ENCODE results near the gene AP5B1. TPM values are rescaled to one million over a fixed set of nuclear protein-coding genes. Genes with fewer than 3 reads are reported as not detected.
"Not testable (repeated sequence)": the region's sequence is repeated elsewhere in the genome, so short reads cannot be mapped to it uniquely, and the experiment has no call there.

The AP5B1 gene
- total RNA-seq, 2 experiments from 2014 or later: 30.9 to 31.1 TPM

DNA sequence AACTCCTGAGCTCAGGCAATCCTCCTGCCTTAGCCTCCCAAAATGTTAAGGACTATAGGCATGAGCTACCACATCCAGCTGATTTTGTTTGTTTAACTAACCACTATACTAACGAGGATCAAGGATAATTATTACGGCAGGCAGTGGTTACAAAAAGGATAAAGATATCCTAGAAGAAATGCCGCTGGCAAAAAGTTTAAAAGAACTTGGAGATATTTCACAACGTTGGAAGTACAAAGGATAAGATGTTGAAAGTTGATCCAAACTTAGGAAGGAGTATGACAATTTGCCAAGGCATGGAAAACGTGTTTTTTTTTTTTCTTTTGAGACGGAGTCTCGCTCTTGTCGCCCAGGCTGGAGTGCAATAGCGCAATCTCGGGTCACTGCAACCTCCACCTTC is 13.4 kb downstream of the AP5B1 start:
- H3K9me3 Mint-ChIP-seq: no peaks in the 10 kb centered on the region
- ChIA-PET CTCF (interaction anchor here (1.0 to 4.5 kb wide), 4 partner anchors 9 to 50 kb away, joined by 3 to 26 read pairs (median 6); partner anchors contain the start of gene AP5B1), POLR2A (interaction anchor here (0.6 to 0.8 kb wide), 2 partner anchors 10 to 1065 kb away, joined by 3 read pairs; no protein-coding TSS in a partner anchor)
- H3K27me3 Mint-ChIP-seq: no peaks in the 10 kb centered on the region
- DNase-seq: no peak
- no peaks in the 10 kb centered on the region for H3K36me3 Mint-ChIP-seq (ENCODE audit: low read depth)
- intact Hi-C loops (cut with micrococcal nuclease): no loop called here
- H3K27ac Mint-ChIP-seq: no peak overlapping the region
- TF ChIP-seq, protein P1, sequence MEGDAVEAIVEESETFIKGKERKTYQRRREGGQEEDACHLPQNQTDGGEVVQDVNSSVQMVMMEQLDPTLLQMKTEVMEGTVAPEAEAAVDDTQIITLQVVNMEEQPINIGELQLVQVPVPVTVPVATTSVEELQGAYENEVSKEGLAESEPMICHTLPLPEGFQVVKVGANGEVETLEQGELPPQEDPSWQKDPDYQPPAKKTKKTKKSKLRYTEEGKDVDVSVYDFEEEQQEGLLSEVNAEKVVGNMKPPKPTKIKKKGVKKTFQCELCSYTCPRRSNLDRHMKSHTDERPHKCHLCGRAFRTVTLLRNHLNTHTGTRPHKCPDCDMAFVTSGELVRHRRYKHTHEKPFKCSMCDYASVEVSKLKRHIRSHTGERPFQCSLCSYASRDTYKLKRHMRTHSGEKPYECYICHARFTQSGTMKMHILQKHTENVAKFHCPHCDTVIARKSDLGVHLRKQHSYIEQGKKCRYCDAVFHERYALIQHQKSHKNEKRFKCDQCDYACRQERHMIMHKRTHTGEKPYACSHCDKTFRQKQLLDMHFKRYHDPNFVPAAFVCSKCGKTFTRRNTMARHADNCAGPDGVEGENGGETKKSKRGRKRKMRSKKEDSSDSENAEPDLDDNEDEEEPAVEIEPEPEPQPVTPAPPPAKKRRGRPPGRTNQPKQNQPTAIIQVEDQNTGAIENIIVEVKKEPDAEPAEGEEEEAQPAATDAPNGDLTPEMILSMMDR (IDR thresholded peaks at IDR 0.05): no peak
- H3K4me3 Mint-ChIP-seq: no peak overlapping the region
- H3K4me1 Mint-ChIP-seq (ENCODE audit: low read depth): peaks cover 4% of the 10 kb centered on the region
- ATAC-seq: no peak

DNA sequence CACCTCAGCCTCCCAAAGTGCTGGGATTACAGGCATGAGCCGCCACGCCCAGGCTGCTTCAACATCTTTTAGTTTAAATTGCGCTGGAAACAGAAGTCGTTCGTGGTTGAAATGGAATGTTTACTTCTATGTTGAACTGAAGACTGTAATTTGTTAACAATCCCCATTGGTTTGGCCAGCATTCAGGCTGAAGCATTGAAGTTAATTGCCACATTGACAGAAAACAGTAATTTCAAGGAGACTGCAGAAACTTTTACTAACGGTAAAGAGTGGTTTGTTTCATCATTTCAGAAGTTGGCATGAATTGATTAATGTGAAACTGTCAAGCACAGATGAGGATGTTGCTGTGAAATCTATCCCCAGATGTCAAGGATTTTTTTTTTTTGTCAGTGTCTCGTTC is 14.2 kb downstream of the AP5B1 start:
- Mint-ChIP-seq H3K27me3 (no peaks in the 10 kb centered on the region), H3K4me3 (no peak overlapping the region), H3K4me1 (ENCODE audit: low read depth) (peaks cover 4% of the 10 kb centered on the region), H3K27ac (no peak overlapping the region), H3K36me3 (ENCODE audit: low read depth) (no peaks in the 10 kb centered on the region), H3K9me3 (no peaks in the 10 kb centered on the region)
- DNase-seq (no peak), ATAC-seq (no peak)
- intact Hi-C loops (cut with micrococcal nuclease): no loop called here
- POLR2A ChIA-PET: interaction anchor here (0.8 kb wide), 1 partner anchor 1064 kb away, joined by 3 read pairs; no protein-coding TSS in a partner anchor
- TF ChIP-seq, protein P1 (IDR thresholded peaks at IDR 0.05): no peak
- CTCF ChIA-PET: interaction anchor here (1.6 to 4.5 kb wide), 3 partner anchors 13 to 51 kb away, joined by 3 to 26 read pairs (median 10); partner anchors contain the start of gene AP5B1

DNA sequence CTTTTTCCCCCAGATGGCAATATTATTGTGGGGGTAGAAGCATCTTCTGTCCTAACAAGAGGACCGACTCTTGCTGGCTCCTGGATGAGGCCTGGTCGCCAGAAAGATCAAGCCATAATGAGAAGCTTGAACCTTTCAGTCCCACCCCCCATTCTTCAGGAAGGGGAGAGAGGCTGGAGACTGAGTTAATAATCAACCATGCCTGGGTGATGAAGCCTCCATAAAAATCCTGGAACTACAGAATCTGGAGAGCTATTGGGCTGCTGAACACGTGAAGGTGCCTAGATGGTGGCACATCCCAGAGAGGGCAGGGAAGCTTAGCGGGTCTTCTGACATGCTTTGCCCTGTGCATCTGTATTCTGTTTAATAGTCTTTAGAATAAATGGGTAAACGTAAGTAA is 16.3 kb downstream of the AP5B1 start:
- H3K4me1 Mint-ChIP-seq (ENCODE audit: low read depth): peaks cover under 1% of the 10 kb centered on the region
- CTCF ChIA-PET: interaction anchor here (1.6 to 4.5 kb wide), 2 partner anchors 15 to 19 kb away, joined by 3 to 26 read pairs; partner anchors contain the start of gene AP5B1
- H3K27me3 Mint-ChIP-seq: peaks cover under 1% of the 10 kb centered on the region
- H3K4me3 Mint-ChIP-seq: no peak overlapping the region
- intact Hi-C loops (cut with micrococcal nuclease): no loop called here
- TF ChIP-seq, protein P1 (IDR thresholded peaks at IDR 0.05): no peak
- POLR2A ChIA-PET: no interaction called here
- no peaks in the 10 kb centered on the region for H3K36me3 Mint-ChIP-seq (ENCODE audit: low read depth)
- DNase-seq: no peak
- no peak for ATAC-seq
- H3K9me3 Mint-ChIP-seq: no peaks in the 10 kb centered on the region
- no peak overlapping the region for H3K27ac Mint-ChIP-seq

DNA sequence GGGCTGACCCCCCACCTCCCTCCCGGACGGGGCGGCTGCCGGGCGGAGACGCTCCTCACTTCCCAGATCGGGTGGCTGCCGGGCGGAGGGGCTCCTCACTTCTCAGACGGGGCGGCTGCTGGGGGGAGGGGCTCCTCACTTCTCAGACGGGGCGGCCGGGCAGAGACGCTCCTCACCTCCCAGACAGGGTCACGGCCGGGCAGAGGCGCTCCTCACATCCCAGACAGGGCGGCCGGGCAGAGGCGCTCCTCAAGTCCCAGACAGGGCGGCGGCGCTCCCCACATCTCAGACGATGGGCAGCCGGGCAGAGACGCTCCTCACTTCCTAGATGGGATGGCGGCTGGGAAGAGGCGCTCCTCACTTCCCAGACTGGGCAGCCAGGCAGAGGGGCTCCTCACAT is 18.0 kb downstream of the AP5B1 start:
- ATAC-seq; H3K4me3 Mint-ChIP-seq; DNase-seq; H3K9me3 Mint-ChIP-seq; POLR2A ChIA-PET; H3K36me3 Mint-ChIP-seq (ENCODE audit: low read depth); intact Hi-C loops (cut with micrococcal nuclease); CTCF ChIA-PET; H3K4me1 Mint-ChIP-seq (ENCODE audit: low read depth); H3K27ac Mint-ChIP-seq; H3K27me3 Mint-ChIP-seq: not testable (repeated sequence)

DNA sequence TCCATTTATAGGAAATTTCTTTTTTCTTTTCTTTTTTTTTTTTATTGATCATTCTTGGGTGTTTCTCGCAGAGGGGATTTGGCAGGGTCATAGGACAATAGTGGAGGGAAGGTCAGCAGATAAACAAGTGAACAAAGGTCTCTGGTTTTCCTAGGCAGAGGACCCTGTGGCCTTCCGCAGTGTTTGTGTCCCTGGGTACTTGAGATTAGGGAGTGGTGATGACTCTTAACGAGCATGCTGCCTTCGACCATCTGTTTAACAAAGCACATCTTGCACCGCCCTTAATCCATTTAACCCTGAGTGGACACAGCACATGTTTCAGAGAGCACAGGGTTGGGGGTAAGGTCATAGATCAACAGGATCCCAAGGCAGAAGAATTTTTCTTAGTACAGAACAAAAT is 18.6 kb downstream of the AP5B1 start:
- H3K4me1 Mint-ChIP-seq (ENCODE audit: low read depth); ATAC-seq: not testable (repeated sequence)

DNA sequence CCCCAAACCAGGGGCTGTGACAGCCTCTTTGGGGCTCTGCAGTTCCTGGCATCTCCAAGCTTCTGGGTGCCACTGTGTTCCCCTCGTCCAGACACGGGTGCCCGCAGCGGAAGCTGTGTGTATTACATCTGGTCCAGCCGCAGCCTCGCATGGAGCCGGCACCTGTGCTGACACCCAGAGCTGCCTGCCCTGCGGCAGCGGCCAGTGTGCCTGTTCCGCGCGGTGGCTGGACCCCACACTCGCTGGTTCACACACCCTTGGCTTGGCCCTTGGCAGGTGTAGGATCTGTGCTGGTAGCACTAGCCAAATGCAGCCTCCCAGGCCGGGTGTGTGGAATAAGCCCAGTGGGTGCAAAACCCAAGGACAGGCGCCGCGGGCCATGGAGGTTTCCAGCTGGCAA is 35.7 kb downstream of the AP5B1 start:
- H3K27me3 Mint-ChIP-seq: peaks cover 17% of the 10 kb centered on the region
- intact Hi-C loops (cut with micrococcal nuclease): no loop called here
- no peaks in the 10 kb centered on the region for H3K9me3 Mint-ChIP-seq
- H3K4me3 Mint-ChIP-seq: no peak overlapping the region
- no peak for DNase-seq
- POLR2A ChIA-PET: no interaction called here
- H3K4me1 Mint-ChIP-seq (ENCODE audit: low read depth): no peaks in the 10 kb centered on the region
- TF ChIP-seq, protein P1 (IDR thresholded peaks at IDR 0.05): no peak
- CTCF ChIA-PET: interaction anchor here (0.5 to 2.2 kb wide), 8 partner anchors 16 to 142 kb away, joined by 3 to 10 read pairs (median 4); no protein-coding TSS in a partner anchor
- H3K36me3 Mint-ChIP-seq (ENCODE audit: low read depth): no peaks in the 10 kb centered on the region
- ATAC-seq: no peak
- H3K27ac Mint-ChIP-seq: no peak overlapping the region

More for the DNA sequence above, 18.6 kb downstream of the AP5B1 start:
- intact Hi-C loops (cut with micrococcal nuclease); H3K4me3 Mint-ChIP-seq; H3K9me3 Mint-ChIP-seq; POLR2A ChIA-PET; H3K27ac Mint-ChIP-seq; H3K27me3 Mint-ChIP-seq; H3K36me3 Mint-ChIP-seq (ENCODE audit: low read depth); DNase-seq: not testable (repeated sequence)
- CTCF ChIA-PET: interaction anchor here (1.2 to 1.8 kb wide), 2 partner anchors 8 to 11 kb away, joined by 4 to 7 read pairs; no protein-coding TSS in a partner anchor
